IPS-18a (cell line): ENCODE measurements around the gene STK33.

Experiments used
- H3K27ac ChIP-seq: one replicate; pipeline ENCODE4 v1.5.1; 2013; ENCODE audit warnings: low read length
- H3K27me3 ChIP-seq: one replicate; pipeline ENCODE4 v1.6.1; 2013; ENCODE audit warnings: mild to moderate bottlenecking, low read length; ENCODE audit not compliant: control insufficient read depth, insufficient read depth
- H3K36me3 ChIP-seq: one replicate; pipeline ENCODE4 v1.6.1; 2013; ENCODE audit warnings: low read depth, low read length; ENCODE audit not compliant: control insufficient read depth
- H3K4me1 ChIP-seq: one replicate; pipeline ENCODE4 v1.6.1; 2013; ENCODE audit warnings: low read depth, low read length; ENCODE audit not compliant: control insufficient read depth
- H3K4me3 ChIP-seq: one replicate; pipeline ENCODE4 v1.5.1; 2013; ENCODE audit warnings: low read length
- H3K9ac ChIP-seq: one replicate; pipeline ENCODE4 v1.6.1; 2013; ENCODE audit warnings: mild to moderate bottlenecking, low read length, moderate library complexity
- H3K9me3 ChIP-seq: one replicate; pipeline ENCODE4 v1.6.1; 2013; ENCODE audit warnings: low read depth, low read length; ENCODE audit not compliant: control insufficient read depth

Gene STK33

GRCh38 chr11:8617063-8617462 is 23.0 kb upstream of the STK33 start:
- Histone ChIP-seq H3K4me3 (no peak overlapping the region), H3K4me1 (no peaks in the 10 kb centered on the region), H3K27ac (no peak overlapping the region), H3K9me3 (no peaks in the 10 kb centered on the region), H3K9ac (no peak overlapping the region), H3K36me3 (peaks cover 4% of the 10 kb centered on the region), H3K27me3 (no peaks in the 10 kb centered on the region)

GRCh38 chr11:8615291-8616032 is 21.4 kb upstream of the STK33 start:
- no peak overlapping the region for H3K27ac ChIP-seq
- H3K4me3 ChIP-seq, result no peak overlapping the region
- no peaks in the 10 kb centered on the region for H3K27me3 ChIP-seq
- H3K9me3 ChIP-seq, result no peaks in the 10 kb centered on the region
- no peak overlapping the region for H3K9ac ChIP-seq
- H3K4me1 ChIP-seq, result no peaks in the 10 kb centered on the region
- H3K36me3 ChIP-seq, result peaks cover 4% of the 10 kb centered on the region

GRCh38 chr11:8614497-8614896 is 20.5 kb upstream of the STK33 start:
- Histone ChIP-seq H3K36me3 (peaks cover 4% of the 10 kb centered on the region), H3K4me1 (no peaks in the 10 kb centered on the region), H3K4me3 (no peak overlapping the region), H3K27ac (no peak overlapping the region), H3K9ac (no peak overlapping the region), H3K27me3 (no peaks in the 10 kb centered on the region), H3K9me3 (no peaks in the 10 kb centered on the region)

- Histone ChIP-seq H3K4me3 (no peak overlapping the region), H3K9ac (no peak overlapping the region), H3K27ac (no peak overlapping the region), H3K9me3 (no peaks in the 10 kb centered on the region), H3K4me1 (no peaks in the 10 kb centered on the region), H3K27me3 (no peaks in the 10 kb centered on the region), H3K36me3 (peaks cover 4% of the 10 kb centered on the region)
Observed at GRCh38 chr11:8613036-8613435, 19.0 kb upstream of the STK33 start.

GRCh38 chr11:8612522-8612921 is 18.5 kb upstream of the STK33 start:
- Histone ChIP-seq H3K27me3 (no peaks in the 10 kb centered on the region), H3K4me1 (no peaks in the 10 kb centered on the region), H3K9me3 (no peaks in the 10 kb centered on the region), H3K27ac (no peak overlapping the region), H3K4me3 (no peak overlapping the region), H3K9ac (no peak overlapping the region), H3K36me3 (peaks cover 4% of the 10 kb centered on the region)

- no peaks in the 10 kb centered on the region for H3K27me3 ChIP-seq
- H3K9me3 ChIP-seq, result no peaks in the 10 kb centered on the region
Observed at GRCh38 chr11:8610532-8611116, 16.6 kb upstream of the STK33 start.

GRCh38 chr11:8608652-8609051 is 14.6 kb upstream of the STK33 start:
- no peaks in the 10 kb centered on the region for H3K36me3 ChIP-seq
- no peaks in the 10 kb centered on the region for H3K27me3 ChIP-seq
- H3K27ac ChIP-seq, result no peak overlapping the region
- H3K4me1 ChIP-seq, result no peaks in the 10 kb centered on the region
- no peaks in the 10 kb centered on the region for H3K9me3 ChIP-seq
- no peak overlapping the region for H3K4me3 ChIP-seq
- H3K9ac ChIP-seq, result no peak overlapping the region

More at GRCh38 chr11:8610532-8611116, 16.6 kb upstream of the STK33 start:
- Histone ChIP-seq H3K36me3 (no peaks in the 10 kb centered on the region), H3K27ac (no peak overlapping the region), H3K9ac (no peak overlapping the region), H3K4me1 (no peaks in the 10 kb centered on the region), H3K4me3 (no peak overlapping the region)

- Histone ChIP-seq H3K27ac (no peak overlapping the region), H3K9ac (no peak overlapping the region), H3K4me1 (no peaks in the 10 kb centered on the region)
Observed at GRCh38 chr11:8605971-8606563, 12.0 kb upstream of the STK33 start.

GRCh38 chr11:8604078-8604723 is 10.2 kb upstream of the STK33 start:
- no peak overlapping the region for H3K4me3 ChIP-seq
- no peaks in the 10 kb centered on the region for H3K36me3 ChIP-seq
- no peak overlapping the region for H3K9ac ChIP-seq
- H3K4me1 ChIP-seq, result no peaks in the 10 kb centered on the region
- no peaks in the 10 kb centered on the region for H3K27me3 ChIP-seq
- H3K27ac ChIP-seq, result no peak overlapping the region
- H3K9me3 ChIP-seq, result no peaks in the 10 kb centered on the region

More at GRCh38 chr11:8605971-8606563, 12.0 kb upstream of the STK33 start:
- H3K9me3 ChIP-seq, result no peaks in the 10 kb centered on the region
- no peak overlapping the region for H3K4me3 ChIP-seq
- H3K27me3 ChIP-seq, result no peaks in the 10 kb centered on the region
- H3K36me3 ChIP-seq, result no peaks in the 10 kb centered on the region

- Histone ChIP-seq H3K27me3 (no peaks in the 10 kb centered on the region), H3K4me3 (no peak overlapping the region), H3K9ac (no peak overlapping the region), H3K4me1 (no peaks in the 10 kb centered on the region), H3K27ac (no peak overlapping the region), H3K36me3 (no peaks in the 10 kb centered on the region), H3K9me3 (no peaks in the 10 kb centered on the region)
Observed at GRCh38 chr11:8603696-8604077, 9.7 kb upstream of the STK33 start.

- Histone ChIP-seq H3K4me3 (no peak overlapping the region), H3K27me3 (no peaks in the 10 kb centered on the region), H3K9ac (no peak overlapping the region), H3K4me1 (no peaks in the 10 kb centered on the region), H3K9me3 (no peaks in the 10 kb centered on the region), H3K36me3 (no peaks in the 10 kb centered on the region), H3K27ac (no peak overlapping the region)
Observed at GRCh38 chr11:8601376-8602133, 7.5 kb upstream of the STK33 start.
